ENCODE measurements around the gene PRSS22. TPM values are rescaled to one million over a fixed set of nuclear protein-coding genes. Genes with fewer than 3 reads are reported as not detected.

PRSS22 gene
- total RNA-seq, 6 experiments from 2014 or later = 0.18 to 2.1 (median 0.84) TPM; not detected in 1

- H3K27ac ChIP-seq = no peak overlapping the region
- H3K27me3 ChIP-seq = no peaks in the 10 kb centered on the region
- DNase-seq (no peak), ATAC-seq (no peak)
- TF ChIP-seq CTCF (IDR thresholded peaks at IDR 0.05) (no peak), POLR2A (IDR thresholded peaks at IDR 0.05) (no peak)
- no peaks in the 10 kb centered on the region for H3K36me3 ChIP-seq
- no peak overlapping the region for H3K4me3 ChIP-seq
- H3K4me1 ChIP-seq = no peaks in the 10 kb centered on the region
- WGBS (ENCODE audit: insufficient coverage, low coverage, low lambda C conversion rate, missing lambda C conversion rate) = 100% methylated on average over 2 of the region's 31 CpGs
- no peaks in the 10 kb centered on the region for H3K9me3 ChIP-seq
- intact Hi-C loops (cut with DNase I) = no loop called here
These were observed 36.3 kb upstream of the PRSS22 start for GRCh38 chr16:2894231-2894630.

- no peak for TF ChIP-seq CTCF (IDR thresholded peaks at IDR 0.05)
- no peak for TF ChIP-seq POLR2A (IDR thresholded peaks at IDR 0.05)
- Histone ChIP-seq H3K27ac (no peak overlapping the region), H3K36me3 (no peaks in the 10 kb centered on the region), H3K4me1 (no peaks in the 10 kb centered on the region), H3K9me3 (no peaks in the 10 kb centered on the region), H3K27me3 (no peaks in the 10 kb centered on the region), H3K4me3 (peak overlapping the region; percentile 65 to 78 (median 75))
- WGBS (ENCODE audit: insufficient coverage, low coverage, low lambda C conversion rate, missing lambda C conversion rate) = 70% methylated on average over 12 of the region's 18 CpGs
- intact Hi-C loops (cut with DNase I) = no loop called here
- no peak for ATAC-seq
- no peak for DNase-seq
These were observed 26.1 kb upstream of the PRSS22 start for GRCh38 chr16:2884041-2884451.

- Histone ChIP-seq H3K27me3 (no peaks in the 10 kb centered on the region), H3K4me3 (peak overlapping the region; percentile 65 to 78 (median 75)), H3K4me1 (no peaks in the 10 kb centered on the region), H3K9me3 (no peaks in the 10 kb centered on the region), H3K27ac (peak overlapping the region; percentile 71 to 77 (median 76)), H3K36me3 (no peaks in the 10 kb centered on the region)
- 3% methylated on average over 22 of the region's 31 CpGs for WGBS (ENCODE audit: insufficient coverage, low coverage, low lambda C conversion rate, missing lambda C conversion rate)
- intact Hi-C loops (cut with DNase I) = no loop called here
- peak in 3 of 4 donors; percentile 3 to 5 (median 4) for ATAC-seq
- TF ChIP-seq CTCF (IDR thresholded peaks at IDR 0.05) = no peak
- no peak for TF ChIP-seq POLR2A (IDR thresholded peaks at IDR 0.05)
- DNase-seq = peak in 1 of 3 donors; percentile 65
These were observed 25.5 kb upstream of the PRSS22 start for GRCh38 chr16:2883458-2883908.

- Histone ChIP-seq H3K36me3 (no peaks in the 10 kb centered on the region), H3K4me1 (no peaks in the 10 kb centered on the region), H3K9me3 (no peaks in the 10 kb centered on the region), H3K4me3 (peak within 1 kb of the TSS; percentile 65 to 78 (median 75)), H3K27me3 (no peaks in the 10 kb centered on the region), H3K27ac (peak within 1 kb of the TSS; percentile 71 to 77 (median 76))
- TF ChIP-seq POLR2A (IDR thresholded peaks at IDR 0.05) = no peak
- peak in 1 of 4 donors; percentile 23 for TF ChIP-seq CTCF (IDR thresholded peaks at IDR 0.05)
- peak; percentile 93 to 96 (median 94) for ATAC-seq
- DNase-seq = peak; percentile 97 to 98 (median 97)
- intact Hi-C loops (cut with DNase I) = no loop called here
- 0% methylated on average over 21 of the region's 73 CpGs for WGBS (ENCODE audit: insufficient coverage, low coverage, low lambda C conversion rate, missing lambda C conversion rate)
These were observed 24.9 kb upstream of the PRSS22 start, which contains the start of gene FLYWCH2 for GRCh38 chr16:2882650-2883457. Gene FLYWCH2, plus strand, starts transcription at chr16:2883215. Its CDS starts 13,235 bp downstream, at chr16:2896450.
